HG03354 (cell line): ENCODE measurements around the gene PSD.
A peak's percentile ranks its signal among the peaks of the same experiment; 100 is the strongest.

ENCODE experiments used
- ATAC-seq: cut with Tn5 transposase; IDR thresholded peaks from one replicate; pipeline ENCODE4 v1.9.1; 2021; ENCODE audit warnings: mild to moderate bottlenecking; ENCODE audit not compliant: unreplicated experiment, poor library complexity, severe bottlenecking

The PSD gene

DNA sequence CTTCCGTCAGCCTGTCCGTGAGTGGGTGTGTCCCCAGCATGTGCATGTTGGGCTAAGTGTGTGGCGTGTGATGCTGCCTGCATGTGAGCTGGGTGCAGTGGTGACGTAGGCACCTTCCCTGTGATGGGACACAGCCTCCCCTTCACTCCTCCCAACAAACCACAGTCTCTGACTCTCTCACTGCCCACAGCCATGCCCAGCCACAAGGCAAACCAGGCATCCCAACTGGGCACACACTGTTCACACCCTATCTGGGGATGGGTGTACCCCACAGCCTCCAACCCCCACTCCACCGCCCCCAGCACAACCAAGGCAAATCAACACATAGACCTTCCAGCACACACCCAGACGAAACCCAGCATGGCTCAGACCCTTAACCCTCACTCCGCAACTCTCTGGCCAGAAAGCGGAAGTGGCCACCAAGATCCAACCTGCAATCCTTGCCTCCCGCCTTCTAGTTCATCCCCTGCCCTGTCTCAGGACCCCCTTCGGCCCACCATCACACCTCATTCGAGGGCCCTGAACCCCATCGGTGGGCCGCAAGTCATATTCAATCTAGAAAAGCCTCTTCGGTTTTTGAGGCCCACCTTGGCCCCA is 10.4 kb downstream of the PSD start:
- ATAC-seq = no peak

DNA sequence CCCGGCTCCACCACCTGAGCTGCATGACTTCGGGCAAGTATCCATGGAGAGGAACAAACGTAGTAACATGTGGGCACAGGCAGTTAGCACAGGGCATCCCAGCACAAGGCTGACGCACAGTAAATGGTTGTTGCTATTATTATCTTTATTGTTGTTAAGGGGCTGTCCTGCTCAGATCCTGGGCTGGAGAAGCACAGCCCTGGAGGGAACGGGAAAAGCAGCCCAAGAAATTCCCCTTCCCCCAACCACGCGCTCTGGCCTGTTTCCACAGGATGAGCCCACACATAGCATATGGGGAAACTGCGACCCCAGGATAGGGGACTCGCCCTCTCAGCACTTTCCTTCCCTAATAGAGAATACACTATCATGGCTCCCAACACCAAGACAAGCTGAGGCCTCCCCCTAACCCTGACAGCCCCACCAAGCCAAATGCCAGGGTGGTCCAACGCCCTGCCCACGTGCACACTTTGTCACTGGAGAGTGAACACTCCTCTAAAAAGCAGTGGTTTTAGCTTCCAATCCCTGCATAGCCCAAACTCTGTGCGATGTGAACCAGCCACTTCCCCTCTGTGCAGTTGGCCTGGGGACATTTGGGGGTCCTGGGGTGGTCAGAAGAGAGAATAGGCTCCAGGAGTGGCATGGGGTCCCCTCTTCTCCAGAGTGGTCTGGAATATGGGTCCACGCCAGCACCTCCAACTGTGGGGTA is 11.0 kb downstream of the PSD start:
- ATAC-seq = no peak

DNA sequence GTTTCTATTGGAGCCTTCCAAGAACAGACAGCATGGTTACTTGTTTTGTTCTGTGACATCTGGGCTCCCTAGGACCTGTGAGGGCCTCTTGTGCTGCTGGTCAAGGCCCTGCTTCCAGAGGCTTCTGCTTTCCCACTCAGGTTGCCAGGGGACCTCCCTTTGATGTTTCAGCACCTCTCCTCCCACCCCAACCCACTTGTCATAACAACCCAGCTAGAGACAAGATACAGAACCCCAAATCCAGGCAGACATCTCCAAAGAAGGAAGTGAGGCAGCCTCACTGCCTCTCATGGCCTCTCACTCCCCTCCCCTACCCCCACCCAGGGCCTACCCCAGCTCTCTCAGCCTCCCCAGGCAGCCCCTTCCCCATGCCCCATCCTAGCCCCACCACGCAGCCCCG is 11.8 kb downstream of the PSD start:
- no peak for ATAC-seq

DNA sequence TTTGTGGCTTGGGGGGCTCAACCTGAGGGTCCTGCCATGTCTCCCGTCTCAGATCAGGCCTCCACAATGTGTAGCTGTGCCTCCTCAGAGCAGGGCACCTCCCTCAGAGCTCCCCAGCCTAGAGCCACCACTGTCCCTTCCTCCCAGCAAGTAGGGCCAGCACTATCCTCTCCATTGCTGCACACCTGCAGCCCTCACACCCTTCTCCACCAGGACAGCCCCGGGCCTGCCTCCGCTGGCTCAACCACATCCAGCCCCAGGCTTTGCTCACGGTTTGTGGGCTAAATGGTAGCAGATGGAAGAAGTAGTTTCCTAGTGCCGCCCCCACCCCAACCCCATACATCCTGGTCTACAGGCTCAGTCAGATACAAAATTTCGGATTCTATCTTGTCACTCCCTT is 13.0 kb downstream of the PSD start:
- ATAC-seq = no peak

DNA sequence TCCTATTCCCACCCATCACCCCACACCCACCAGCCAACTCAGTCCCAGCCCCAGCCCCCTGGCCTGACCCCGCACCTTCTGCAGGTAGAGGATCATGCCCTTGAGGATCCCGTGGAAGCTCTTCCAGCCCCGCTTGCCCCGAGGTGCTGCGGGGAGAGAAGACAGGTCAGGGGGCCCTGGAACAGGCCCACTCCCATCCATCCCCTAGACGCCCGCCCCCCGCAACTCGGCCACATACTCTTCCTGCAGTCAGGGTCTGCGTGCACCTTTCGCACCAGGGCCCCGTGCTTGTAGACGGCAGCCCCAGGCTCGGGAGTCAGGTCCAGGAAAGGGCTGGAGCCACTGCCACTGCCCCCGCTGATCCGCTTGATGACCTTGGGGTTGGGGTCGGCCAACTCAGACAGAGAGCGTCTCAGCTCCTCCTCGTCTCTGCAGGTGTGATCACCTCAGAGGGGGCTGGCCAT is 13.4 kb downstream of the PSD start:
- ATAC-seq = no peak

DNA sequence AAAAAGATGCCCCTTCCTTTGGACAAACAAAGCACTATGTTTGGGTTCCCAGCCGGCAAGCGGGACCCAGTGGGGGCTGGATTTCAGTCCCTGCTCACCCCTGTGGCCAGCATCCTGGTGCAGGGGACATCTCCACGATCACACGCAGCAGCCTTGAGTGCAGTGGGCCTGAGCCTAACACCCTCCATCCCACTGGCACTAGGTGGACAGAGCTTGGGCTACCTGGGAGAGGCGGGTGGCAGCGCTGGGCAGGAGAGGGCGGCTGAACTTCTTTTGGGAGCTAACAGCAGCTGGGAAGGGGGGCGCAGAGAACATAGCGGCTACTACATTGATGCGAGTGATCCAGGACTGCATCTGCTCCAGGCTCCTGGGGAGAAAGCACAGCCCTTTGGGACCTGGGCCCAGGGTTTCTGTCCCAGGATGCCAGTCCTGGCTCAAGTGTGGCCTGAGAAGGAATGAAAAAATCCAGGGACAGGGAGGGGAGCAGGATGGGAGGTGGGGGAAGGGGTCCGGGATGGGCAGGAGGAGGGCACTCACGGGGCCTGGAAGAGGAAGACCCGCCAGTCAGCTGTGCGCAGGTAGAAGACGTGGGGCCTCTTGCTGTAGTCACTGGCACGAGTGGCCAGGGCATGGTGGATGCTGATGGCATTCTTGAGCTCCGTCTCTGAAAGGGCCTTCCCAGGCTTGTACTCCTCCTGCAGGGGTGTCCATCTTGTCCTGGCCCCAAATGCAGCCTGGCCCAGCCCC is 14.1 kb downstream of the PSD start:
- ATAC-seq = no peak

DNA sequence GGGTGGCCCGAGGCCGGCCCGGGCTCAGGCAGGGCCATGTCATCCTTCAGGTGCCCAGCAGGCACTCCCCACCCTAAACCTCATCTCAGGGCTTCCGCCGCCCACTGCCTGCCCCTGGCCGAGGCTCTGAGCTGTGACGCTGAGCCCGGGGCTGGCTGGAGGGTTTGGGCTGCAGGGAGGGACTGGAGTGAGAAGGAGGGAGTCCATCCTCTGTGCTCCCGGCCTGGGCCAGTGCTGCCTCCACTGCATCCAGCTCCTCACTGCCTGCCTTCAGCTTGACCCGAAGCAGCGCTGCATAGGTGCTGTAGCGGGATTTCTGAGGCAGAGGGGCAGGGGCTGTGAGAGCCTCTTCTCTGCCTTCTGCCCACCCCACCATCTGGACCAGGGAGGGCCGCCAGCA is 15.5 kb downstream of the PSD start:
- ATAC-seq = no peak

DNA sequence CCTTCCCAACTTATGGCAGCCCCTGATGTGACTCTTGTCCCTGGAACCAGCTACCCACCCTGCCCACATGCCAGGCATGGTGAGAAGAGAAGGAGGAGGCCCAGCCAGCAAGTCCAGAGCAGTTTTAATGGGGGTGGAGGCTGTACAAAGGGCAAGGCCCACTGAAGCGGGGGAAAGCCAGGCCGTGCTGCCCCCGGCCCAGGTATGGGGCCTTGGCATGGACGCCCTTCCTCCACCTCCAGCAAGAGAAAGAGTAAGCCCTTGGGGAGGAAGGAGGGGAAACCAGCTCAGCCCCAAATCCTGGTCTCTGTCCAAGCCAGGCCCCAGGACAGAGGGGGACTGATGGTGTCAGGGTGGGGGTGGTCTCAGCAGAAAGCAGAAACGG is 16.1 kb downstream of the PSD start:
- ATAC-seq = no peak

DNA sequence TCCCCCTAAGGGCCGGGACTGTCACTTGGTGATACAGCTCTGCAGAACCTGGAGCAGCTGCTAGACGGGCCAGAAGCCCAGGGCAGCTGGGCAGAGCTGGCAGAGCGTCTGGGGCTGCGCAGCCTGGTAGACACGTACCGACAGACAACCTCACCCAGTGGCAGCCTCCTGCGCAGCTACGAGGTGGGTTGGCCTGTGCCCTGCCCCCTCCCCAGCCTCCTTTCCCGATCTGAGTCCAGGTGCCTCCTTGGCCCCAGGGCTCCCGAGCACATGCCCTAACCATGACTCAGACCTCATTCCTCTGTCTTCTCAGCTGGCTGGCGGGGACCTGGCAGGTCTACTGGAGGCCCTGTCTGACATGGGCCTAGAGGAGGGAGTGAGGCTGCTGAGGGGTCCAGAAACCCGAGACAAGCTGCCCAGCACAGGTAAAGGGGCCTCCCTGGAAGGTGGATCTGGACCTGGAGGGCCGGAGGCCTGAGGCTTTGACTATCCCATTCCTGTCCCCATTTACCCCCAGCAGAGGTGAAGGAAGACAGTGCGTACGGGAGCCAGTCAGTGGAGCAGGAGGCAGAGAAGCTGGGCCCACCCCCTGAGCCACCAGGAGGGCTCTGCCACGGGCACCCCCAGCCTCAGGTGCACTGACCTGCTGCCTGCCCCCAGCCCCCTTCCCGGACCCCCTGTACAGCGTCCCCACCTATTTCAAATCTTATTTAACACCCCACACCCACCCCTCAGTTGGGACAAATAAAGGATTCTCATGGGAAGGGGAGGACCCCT is 16.7 kb downstream of the PSD start:
- ATAC-seq = no peak

DNA sequence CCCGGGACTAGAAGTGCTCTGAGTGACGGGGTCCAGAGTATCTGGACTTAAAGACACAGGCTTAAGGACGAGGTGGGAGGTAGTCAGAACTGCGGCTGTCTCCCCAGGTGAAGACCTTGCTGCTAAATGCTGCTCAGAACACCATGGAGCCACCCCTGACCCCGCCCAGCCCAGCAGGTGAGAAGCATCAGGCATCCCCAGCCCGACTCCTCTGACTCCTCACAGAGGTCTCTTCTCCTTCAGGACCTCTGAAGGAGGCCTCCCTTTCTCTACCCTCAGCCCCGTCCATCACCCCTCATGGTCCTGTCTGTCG is 17.3 kb downstream of the PSD start:
- ATAC-seq = no peak

DNA sequence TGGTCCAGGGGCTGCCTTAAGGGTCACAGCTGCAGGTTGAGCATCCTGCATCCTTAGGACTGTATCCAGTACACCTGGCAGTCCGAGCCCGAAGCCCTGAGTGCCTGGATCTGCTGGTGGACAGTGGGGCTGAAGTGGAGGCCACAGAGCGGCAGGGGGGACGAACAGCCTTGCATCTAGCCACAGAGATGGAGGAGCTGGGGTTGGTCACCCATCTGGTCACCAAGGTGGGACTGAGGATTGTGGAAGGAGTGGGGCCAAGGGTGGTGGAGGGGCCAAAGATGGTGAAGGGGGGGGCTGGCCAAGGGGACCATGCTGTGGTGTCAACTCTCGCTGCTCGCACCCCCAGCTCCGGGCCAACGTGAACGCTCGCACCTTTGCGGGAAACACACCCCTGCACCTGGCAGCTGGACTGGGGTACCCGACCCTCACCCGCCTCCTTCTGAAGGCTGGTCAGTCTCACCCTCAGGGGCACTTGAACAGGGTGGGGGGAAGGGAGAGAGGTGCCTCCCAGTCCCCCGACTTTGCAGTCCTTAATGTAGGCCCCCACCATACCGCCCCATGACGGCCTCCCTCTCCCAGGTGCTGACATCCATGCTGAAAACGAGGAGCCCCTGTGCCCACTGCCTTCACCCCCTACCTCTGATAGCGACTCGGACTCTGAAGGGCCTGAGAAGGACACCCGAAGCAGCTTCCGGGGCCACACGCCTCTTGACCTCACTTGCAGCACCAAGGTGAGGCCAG is 17.8 kb downstream of the PSD start:
- ATAC-seq = no peak

DNA sequence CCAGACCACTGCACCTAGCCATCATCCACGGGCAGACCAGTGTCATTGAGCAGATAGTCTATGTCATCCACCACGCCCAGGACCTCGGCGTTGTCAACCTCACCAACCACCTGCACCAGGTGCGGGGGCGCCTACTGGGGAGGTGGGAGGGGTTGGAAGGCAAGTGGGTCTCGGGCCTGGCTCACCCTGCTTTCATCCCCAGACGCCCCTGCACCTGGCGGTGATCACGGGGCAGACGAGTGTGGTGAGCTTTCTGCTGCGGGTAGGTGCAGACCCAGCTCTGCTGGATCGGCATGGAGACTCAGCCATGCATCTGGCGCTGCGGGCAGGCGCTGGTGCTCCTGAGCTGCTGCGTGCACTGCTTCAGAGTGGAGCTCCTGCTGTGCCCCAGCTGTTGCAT is 18.5 kb downstream of the PSD start:
- no peak for ATAC-seq

DNA sequence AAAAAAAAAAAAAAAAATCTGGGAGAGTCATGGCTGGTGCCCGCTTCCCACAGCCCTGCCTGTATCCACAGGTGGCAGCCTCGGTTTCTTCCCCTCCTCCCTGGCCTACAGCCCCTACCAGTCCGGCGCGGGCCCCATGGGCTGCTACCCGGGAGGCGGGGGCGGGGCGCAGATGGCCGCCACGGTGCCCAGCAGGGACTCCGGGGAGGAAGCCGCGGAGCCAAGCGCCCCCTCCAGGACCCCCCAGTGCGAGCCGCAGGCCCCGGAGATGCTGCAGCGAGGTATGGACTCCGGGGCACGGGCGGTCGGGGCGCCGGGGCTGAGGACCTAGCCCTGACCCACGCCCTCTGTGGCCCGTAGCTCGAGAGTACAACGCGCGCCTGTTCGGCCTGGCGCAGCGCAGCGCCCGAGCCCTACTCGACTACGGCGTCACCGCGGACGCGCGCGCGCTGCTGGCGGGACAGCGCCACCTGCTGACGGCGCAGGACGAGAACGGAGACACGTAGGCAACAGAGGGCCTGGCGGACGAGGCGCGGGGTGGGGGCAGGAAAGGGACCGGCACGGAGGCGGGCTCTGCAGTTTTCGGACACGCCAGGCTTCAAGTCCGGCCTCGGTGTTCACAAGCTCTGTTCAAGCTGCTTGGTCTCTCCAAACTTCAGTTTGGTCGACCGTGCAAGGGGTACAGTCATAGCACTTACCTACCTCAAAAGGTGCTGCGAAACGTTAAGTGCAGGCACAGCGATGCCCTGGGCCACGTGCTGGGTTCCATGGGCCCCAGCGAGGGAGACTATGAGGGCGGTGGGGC is 19.2 kb downstream of the PSD start:
- ATAC-seq = peak; percentile 47

DNA sequence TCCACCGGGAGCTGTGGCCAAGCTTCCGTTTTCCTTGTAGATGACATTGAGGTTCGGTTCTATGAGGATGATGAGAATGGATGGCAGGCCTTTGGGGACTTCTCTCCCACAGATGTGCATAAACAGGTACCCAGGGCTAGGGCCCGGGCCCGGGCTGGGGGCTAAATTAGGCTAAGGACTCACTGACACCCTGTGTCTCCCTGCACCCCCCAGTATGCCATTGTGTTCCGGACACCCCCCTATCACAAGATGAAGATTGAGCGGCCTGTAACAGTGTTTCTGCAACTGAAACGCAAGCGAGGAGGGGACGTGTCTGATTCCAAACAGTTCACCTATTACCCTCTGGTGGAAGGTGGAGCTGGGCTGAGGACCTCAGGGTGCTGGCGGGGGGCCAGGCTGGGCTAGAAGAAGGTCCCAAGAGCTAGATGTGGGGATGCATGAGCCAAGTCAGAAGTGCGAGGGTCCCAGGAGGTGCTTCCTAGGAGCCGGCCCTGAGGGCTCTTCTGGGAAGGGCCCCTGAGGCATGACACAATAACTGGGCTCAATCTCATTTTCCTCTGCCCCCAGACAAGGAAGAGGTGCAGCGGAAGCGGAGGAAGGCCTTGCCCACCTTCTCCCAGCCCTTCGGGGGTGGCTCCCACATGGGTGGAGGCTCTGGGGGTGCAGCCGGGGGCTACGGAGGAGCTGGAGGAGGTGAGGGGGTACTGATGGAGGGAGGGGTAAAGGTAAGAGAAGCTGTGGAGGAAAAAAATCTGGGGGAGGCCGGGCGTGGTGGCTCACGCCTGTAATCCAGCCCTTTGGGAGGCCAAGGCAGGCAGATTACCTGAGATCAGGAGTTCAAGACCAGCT is 20.2 kb downstream of the PSD start:
- no peak for ATAC-seq

DNA sequence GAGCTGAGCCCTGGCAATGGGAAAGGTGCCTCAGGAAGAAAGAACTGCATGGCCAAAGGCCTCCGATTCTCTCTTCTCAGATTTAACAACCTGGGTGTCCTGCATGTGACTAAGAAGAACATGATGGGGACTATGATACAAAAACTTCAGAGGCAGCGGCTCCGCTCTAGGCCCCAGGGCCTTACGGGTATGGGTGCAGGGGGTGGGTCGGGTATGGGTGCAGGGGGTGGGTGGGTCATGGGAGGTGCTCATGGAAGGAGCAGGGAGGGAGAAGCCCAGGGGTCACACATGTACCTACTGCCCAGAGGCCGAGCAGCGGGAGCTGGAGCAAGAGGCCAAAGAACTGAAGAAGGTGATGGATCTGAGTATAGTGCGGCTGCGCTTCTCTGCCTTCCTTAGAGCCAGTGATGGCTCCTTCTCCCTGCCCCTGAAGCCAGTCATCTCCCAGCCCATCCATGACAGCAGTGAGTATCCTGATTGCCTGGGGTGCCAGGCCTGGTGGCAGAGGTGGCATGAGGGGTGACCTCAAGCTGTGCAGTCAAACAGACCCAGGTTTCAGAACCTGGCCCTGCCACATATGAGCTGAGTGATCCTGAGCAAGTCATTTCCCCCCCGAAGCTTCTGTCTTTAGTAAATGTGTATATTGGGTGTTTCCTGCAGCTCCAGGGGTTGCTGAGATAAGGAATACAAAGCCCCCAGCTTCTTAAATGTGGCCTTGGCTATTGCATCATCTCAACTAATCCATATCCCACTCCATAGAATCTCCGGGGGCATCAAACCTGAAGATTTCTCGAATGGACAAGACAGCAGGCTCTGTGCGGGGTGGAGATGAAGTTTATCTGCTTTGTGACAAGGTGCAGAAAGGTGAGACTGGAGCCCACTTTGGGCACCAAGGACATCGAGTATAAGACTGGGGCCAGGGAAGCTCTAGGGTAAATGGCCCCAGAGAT is 21.1 kb downstream of the PSD start:
- no peak for ATAC-seq

DNA sequence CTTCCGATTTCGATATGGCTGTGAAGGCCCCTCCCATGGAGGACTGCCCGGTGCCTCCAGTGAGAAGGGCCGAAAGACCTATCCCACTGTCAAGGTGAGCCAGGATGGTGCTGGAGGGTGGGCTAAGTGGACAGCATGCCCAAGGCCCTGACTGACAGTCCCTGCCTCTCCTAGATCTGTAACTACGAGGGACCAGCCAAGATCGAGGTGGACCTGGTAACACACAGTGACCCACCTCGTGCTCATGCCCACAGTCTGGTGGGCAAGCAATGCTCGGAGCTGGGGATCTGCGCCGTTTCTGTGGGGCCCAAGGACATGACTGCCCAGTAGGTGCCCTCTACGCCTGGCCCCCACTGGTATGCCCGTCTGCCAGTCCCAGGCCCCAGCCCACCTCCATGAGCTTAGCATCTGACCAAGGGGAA is 21.8 kb downstream of the PSD start:
- ATAC-seq = no peak

DNA sequence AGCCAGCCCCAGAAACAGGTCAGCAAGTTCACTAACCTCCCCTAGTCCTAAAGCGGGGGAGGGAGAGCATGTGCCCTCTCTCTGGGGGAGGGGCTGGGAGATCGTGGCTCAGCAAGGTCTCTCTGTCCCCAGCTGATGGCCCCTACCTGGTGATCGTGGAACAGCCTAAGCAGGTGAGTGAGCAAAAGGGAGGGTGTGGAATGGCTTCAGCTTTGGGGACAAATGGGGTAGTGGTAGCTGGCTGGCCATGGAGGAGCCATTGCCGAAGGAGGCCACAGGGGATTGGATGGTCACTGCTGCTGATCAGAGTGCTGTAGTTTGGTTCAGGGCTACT is 22.3 kb downstream of the PSD start:
- ATAC-seq = no peak
